BLaER1 treated with 17β-estradiol and CSF1 and Interleukin-3, amounts not matched to agents 10 nM and 100 nM (cell line): ENCODE data around the gene VPS16.
A peak's percentile ranks its signal among the peaks of the same experiment; 100 is the strongest.
"Not testable (repeated sequence)": the region's sequence is repeated elsewhere in the genome, so short reads cannot be mapped to it uniquely, and the experiment has no call there.

Experiments used
- H3K27ac ChIP-seq, 11 experiments: shearing (Covaris generic); formaldehyde crosslinking; 2 replicates each; pipeline ENCODE4 v1.8.1; 2022
- H3K27me3 ChIP-seq, 11 experiments: shearing (Covaris generic); formaldehyde crosslinking; 2 replicates each; pipeline ENCODE4 v1.8.1; 2022
- H3K36me3 ChIP-seq, 11 experiments: shearing (Covaris generic); formaldehyde crosslinking; 2 replicates each; pipeline ENCODE4 v1.8.1; 2022
- H3K4me1 ChIP-seq, 10 experiments: shearing (Covaris generic); formaldehyde crosslinking; 2 replicates each; pipeline ENCODE4 v1.8.1; 2022
- H3K4me2 ChIP-seq, 11 experiments: shearing (Covaris generic); formaldehyde crosslinking; 2 replicates each; pipeline ENCODE4 v1.8.1; 2022
- H3K4me3 ChIP-seq, 10 experiments: shearing (Covaris generic); formaldehyde crosslinking; 2 replicates each; pipeline ENCODE4 v1.8.1; 2022
- H3K9ac ChIP-seq, 11 experiments: shearing (Covaris generic); formaldehyde crosslinking; 2 replicates each; pipeline ENCODE4 v1.8.1; 2022
- H3K9me3 ChIP-seq, 11 experiments: shearing (Covaris generic); formaldehyde crosslinking; replicated peaks in 1 of 11; 2 replicates each; pipeline ENCODE4 v1.8.1; 2022
- H4K20me1 ChIP-seq, 11 experiments: shearing (Covaris generic); formaldehyde crosslinking; 2 replicates each; pipeline ENCODE4 v1.8.1; 2022
- Cebpa-rat ChIP-seq, 11 experiments: shearing (Covaris generic); IDR thresholded peaks; 2 replicates each; pipeline ENCODE4 v1.8.1; 2022

Gene VPS16

DNA sequence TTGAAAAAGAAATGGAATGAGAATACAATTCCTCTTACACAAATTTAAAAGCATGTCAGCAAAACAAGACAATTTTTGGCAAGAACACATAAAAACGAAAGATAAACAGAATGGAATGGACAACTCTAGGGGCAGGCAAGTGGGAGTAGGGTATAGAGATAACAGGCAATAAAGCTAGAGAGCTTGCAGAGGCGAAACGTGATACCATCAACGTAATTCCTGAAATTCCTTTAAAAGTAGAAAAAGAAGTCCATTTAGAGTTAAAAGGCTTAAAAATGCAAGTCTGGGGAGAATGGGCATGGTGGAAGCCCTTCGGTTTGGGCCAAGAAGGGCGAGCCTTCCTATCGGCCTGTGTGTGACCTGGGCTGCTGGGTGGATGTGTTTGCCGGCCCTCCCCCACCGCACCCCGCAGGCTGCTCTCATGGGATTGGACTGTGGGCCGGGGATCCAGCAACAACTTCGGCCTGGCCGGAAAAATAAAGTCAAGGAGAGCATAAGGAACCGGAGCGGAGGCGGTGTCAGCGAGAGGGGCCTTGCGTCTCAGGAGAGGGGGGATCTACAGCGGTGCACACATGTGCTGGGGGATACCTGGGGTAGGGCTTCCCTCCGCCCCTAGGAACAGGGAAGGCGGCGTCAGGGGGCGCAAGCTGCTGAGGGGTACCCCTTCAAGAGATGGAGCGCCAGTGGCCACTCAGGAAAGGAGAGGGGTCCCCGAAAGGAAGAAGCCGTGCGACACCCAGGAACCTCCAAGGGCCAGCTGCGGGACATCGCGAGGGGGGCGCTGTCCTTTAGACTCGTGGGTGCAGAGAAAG is 20.3 kb upstream of the VPS16 start:
- Histone ChIP-seq H3K4me2 (no peak overlapping the region), H3K27me3 (peaks cover 0 to 7% (median 0%) of the 10 kb centered on the region in 11 experiments; a peak in 1 of 22 replicates), H3K9me3 (no peaks in the 10 kb centered on the region), H3K4me1 (peaks cover 3 to 37% (median 23%) of the 10 kb centered on the region in 10 experiments), H4K20me1 (no peaks in the 10 kb centered on the region), H3K4me3 (no peak overlapping the region), H3K36me3 (no peaks in the 10 kb centered on the region), H3K9ac (no peak overlapping the region), H3K27ac (no peak overlapping the region)
- TF ChIP-seq Cebpa-rat (IDR thresholded peaks at IDR 0.05), result no peak

DNA sequence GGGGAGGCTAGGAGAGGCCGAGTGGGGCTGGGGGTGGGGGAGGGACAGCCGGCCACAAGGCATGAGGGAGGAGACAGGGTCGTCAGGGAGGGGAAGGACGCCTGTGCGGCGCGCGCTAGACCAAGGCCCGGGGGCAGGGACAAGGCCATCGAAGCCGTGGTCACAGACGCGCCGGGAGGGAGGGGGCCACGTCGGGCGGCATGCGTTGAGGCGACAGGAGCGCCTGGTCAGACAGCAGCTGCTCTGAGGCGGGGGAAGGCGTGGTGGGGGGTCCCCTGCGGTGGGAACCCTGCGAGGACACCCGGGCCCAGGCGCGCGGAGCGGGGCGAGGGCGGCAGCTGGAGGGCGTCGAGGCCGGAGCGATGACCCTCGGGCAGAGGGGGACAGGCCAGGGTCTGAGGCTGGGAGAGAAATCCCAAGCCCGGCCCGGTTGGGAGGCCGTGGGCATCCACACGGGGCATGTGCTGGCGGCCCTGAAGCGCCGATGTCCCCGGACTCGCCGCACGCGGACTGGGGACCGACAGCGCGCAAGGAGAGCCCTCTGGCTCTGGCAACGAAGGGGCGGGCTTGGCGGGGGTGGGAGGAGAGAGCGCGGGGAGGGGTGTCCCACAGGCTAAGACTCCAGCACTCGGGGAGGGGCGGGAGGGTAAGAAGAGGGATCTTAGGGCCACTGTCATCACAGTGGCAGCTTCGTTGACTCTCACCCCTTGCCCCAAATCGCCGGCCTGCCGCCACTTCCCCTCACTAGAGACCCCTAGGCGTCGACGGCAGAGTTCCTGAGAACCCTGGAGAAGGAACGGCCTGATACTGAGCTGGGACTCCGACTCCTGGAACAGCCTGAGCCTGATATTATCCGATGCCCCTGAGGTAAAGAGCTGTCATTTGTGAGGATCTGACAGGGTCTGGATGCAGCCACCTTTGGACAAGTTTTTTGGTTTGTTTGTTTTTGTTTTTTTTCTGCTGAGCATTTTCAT is 19.4 kb upstream of the VPS16 start:
- H3K4me2 ChIP-seq, result peak overlapping the region in 9 of 11 experiments; percentile 37 to 70 (median 64); a peak in 15 of 22 replicates

DNA sequence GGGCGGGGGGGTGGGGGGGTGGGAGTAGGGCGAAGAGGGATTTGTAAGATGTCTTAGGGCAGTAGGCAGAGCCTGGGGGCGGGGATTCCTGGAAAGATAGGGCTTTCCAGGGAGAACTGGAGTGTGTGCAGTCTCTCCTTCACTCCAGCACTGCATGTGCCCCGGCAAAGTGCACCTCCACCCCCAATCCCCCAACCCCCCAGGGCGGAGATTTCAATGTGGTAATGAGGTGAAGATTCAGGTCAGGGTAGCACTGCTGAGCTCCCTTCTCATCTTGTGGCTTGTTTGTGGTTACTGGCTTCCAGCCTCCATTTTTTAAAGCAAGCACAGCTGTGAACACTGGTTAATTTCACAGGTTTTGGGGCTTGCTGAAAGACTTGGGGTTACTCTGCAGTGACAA is 18.5 kb upstream of the VPS16 start:
- H3K4me2 ChIP-seq, result peak overlapping the region in 10 of 11 experiments; percentile 37 to 72 (median 64); a peak in 18 of 22 replicates
- no peak overlapping the region for H3K4me3 ChIP-seq

More for the DNA sequence above, 19.4 kb upstream of the VPS16 start:
- Histone ChIP-seq H3K27me3 (peaks cover 0 to 7% (median 0%) of the 10 kb centered on the region in 11 experiments; a peak in 1 of 22 replicates), H3K27ac (no peak overlapping the region), H3K4me1 (peaks cover under 1 to 39% (median 23%) of the 10 kb centered on the region in 10 experiments), H3K9ac (no peak overlapping the region), H3K4me3 (no peak overlapping the region), H4K20me1 (no peaks in the 10 kb centered on the region), H3K9me3 (no peaks in the 10 kb centered on the region), H3K36me3 (no peaks in the 10 kb centered on the region)
- no peak for TF ChIP-seq Cebpa-rat (IDR thresholded peaks at IDR 0.05)

DNA sequence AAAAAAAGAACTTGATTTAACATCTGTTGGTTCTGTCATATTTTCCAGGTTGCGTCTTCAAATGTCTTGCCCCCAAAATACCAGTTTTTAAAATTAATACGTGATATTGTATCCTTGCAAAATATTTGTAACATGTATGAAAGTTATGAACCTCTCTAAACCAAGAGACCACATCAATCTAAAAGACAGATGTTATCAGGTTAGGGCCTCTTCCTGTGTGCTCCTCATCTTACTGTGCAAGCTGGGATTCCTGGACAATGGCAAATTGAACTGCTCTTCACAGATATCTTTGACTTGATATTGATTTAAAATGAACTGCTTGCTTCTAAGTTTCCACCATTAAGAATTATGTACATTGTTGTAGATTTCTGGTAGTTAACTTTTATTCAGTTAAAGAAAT is 14.8 kb upstream of the VPS16 start:
- H4K20me1 ChIP-seq, result no peaks in the 10 kb centered on the region
- H3K27me3 ChIP-seq, result peaks cover 0 to 7% (median 0%) of the 10 kb centered on the region in 11 experiments; a peak in 1 of 22 replicates
- no peaks in the 10 kb centered on the region for H3K36me3 ChIP-seq
- no peak overlapping the region for H3K27ac ChIP-seq
- H3K4me1 ChIP-seq, result peaks cover 12 to 33% (median 29%) of the 10 kb centered on the region in 10 experiments
- no peak overlapping the region for H3K9ac ChIP-seq
- peak overlapping the region in 10 of 11 experiments; percentile 18 to 71 (median 60); a peak in 17 of 22 replicates for H3K4me2 ChIP-seq
- H3K9me3 ChIP-seq, result peaks cover 0 to 9% (median 0%) of the 10 kb centered on the region in 11 experiments; a peak in 5 of 22 replicates
- TF ChIP-seq Cebpa-rat (IDR thresholded peaks at IDR 0.05), result no peak
- H3K4me3 ChIP-seq, result no peak overlapping the region

More for the DNA sequence above, 18.5 kb upstream of the VPS16 start:
- TF ChIP-seq Cebpa-rat (IDR thresholded peaks at IDR 0.05), result no peak
- Histone ChIP-seq H4K20me1 (no peaks in the 10 kb centered on the region), H3K4me1 (peaks cover 10 to 43% (median 30%) of the 10 kb centered on the region in 10 experiments), H3K9ac (no peak overlapping the region), H3K27ac (no peak overlapping the region), H3K27me3 (peaks cover 0 to 7% (median 0%) of the 10 kb centered on the region in 11 experiments; a peak in 1 of 22 replicates), H3K36me3 (no peaks in the 10 kb centered on the region), H3K9me3 (no peaks in the 10 kb centered on the region)

DNA sequence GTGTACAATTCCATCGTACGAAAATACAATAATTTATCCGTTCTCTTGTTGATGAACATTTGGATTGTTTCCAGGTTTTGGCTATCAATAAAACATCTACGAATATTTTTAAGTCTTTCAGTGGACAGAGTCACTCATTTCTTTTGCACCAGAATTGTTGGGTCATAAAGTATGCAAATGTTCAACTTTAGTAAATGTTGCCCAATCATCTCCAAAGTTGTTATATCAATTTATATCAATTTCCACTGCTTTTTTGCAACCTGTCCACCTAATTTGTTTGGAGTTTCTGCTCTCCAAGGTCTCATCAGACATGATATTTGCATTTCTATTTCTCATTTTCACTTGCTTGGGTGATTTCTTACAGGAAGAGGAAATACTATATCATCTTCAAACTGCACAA is 13.9 kb upstream of the VPS16 start:
- H3K9me3 ChIP-seq, result peaks cover 0 to 9% (median 0%) of the 10 kb centered on the region in 11 experiments; a peak in 5 of 22 replicates
- no peak overlapping the region for H3K27ac ChIP-seq
- H4K20me1 ChIP-seq, result no peaks in the 10 kb centered on the region
- no peaks in the 10 kb centered on the region for H3K36me3 ChIP-seq
- peaks cover 0 to under 1% (median 0%) of the 10 kb centered on the region in 11 experiments; a peak in 1 of 22 replicates for H3K27me3 ChIP-seq
- H3K4me2 ChIP-seq, result peak overlapping the region; percentile 33 to 71 (median 55); a peak in 21 of 22 replicates
- TF ChIP-seq Cebpa-rat (IDR thresholded peaks at IDR 0.05), result no peak
- no peak overlapping the region for H3K9ac ChIP-seq
- no peak overlapping the region for H3K4me3 ChIP-seq
- H3K4me1 ChIP-seq, result peaks cover 18 to 32% (median 27%) of the 10 kb centered on the region in 10 experiments

DNA sequence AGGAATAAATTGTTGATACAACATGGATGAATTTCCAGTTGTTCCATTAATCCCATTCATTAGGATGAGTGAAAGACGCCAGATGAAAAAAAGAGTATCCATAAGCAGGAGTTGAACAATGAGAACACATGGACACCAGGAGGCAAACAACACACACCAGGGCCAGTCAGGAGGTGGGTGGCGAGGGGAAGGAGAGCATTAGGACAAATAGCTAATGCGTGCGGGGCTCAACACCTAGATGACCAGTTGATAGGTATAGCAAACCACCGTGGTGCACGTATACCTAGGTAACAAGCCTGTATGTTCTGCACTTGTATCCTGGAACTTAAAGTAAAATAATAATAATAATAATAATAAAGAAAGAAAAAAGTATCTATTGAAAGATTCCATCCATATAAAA is 11.2 kb upstream of the VPS16 start:
- H3K9me3 ChIP-seq, result peaks cover 0 to 9% (median 0%) of the 10 kb centered on the region in 11 experiments; a peak in 5 of 22 replicates
- no peak overlapping the region for H3K27ac ChIP-seq
- no peaks in the 10 kb centered on the region for H3K36me3 ChIP-seq
- no peak overlapping the region for H3K4me3 ChIP-seq
- peaks cover 18 to 50% (median 32%) of the 10 kb centered on the region in 10 experiments for H3K4me1 ChIP-seq
- no peak overlapping the region for H3K9ac ChIP-seq
- no peaks in the 10 kb centered on the region for H3K27me3 ChIP-seq
- no peaks in the 10 kb centered on the region for H4K20me1 ChIP-seq
- no peak overlapping the region for H3K4me2 ChIP-seq
- TF ChIP-seq Cebpa-rat (IDR thresholded peaks at IDR 0.05), result no peak

DNA sequence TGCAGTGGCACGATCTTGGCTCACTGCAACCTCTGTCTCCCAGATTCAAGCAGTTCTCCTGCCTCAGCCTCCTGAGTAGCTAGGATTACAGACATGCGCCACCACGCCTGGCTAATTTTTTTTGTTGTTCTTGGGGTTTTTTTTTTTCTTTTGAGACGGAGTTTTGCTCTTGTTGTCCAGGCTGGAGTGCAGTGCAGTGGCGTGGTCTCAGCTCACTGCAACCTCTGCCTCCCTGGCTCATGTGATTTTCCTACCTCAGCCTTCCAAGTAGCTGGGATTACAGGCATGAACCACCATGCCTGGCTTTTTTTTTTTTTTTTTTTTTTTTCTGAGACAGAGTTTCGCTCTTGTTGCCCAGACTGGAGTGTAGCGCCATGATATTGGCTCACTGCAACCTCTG is 9.3 kb upstream of the VPS16 start:
- Histone ChIP-seq H3K27ac (peak overlapping the region in 1 of 11 experiments; percentile 51; a peak in 1 of 22 replicates), H3K4me1 (peaks cover 11 to 53% (median 25%) of the 10 kb centered on the region in 10 experiments), H3K4me2 (peak overlapping the region in 5 of 11 experiments; percentile 49 to 76 (median 65); a peak in 11 of 22 replicates)
- H3K9ac ChIP-seq, H3K4me3 ChIP-seq, H3K27me3 ChIP-seq, H4K20me1 ChIP-seq, H3K36me3 ChIP-seq, H3K9me3 ChIP-seq: not testable (repeated sequence)

DNA sequence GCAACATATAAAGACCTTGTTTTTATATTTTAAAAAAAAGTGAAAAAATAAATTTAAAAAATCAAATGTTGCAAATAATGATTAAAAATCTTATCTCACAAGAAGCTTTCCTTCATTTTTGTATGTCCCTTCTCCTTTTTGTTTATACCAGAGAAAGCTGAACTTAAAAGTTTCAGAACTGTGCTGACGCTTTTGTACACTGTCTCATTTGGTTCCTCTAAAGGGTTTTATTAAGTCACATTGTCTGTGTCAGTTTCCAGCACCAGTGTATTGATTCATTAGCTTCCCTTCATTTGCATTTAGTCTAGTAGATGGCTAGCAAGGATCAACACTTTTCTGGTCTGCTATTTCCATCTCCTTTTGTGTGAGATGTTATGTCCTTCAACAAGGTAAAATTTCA is 6.8 kb upstream of the VPS16 start:
- Histone ChIP-seq H3K9ac (peak overlapping the region in 1 of 11 experiments; percentile 1; a peak in 1 of 22 replicates), H4K20me1 (no peaks in the 10 kb centered on the region), H3K27me3 (no peaks in the 10 kb centered on the region), H3K9me3 (no peaks in the 10 kb centered on the region), H3K4me1 (peaks cover 15 to 59% (median 31%) of the 10 kb centered on the region in 10 experiments), H3K36me3 (no peaks in the 10 kb centered on the region; a peak in 4 of 22 replicates), H3K27ac (no peak overlapping the region), H3K4me2 (peak overlapping the region in 2 of 11 experiments; percentile 45 to 46; a peak in 4 of 22 replicates), H3K4me3 (no peak overlapping the region)
- no peak for TF ChIP-seq Cebpa-rat (IDR thresholded peaks at IDR 0.05)
